ENCODE results near the gene HNRNPK. TPM values are rescaled to one million over a fixed set of nuclear protein-coding genes. Genes with fewer than 3 reads are reported as not detected.

The HNRNPK gene
- total and polyA plus RNA-seq, 2 of the 13 experiments (the other 11 are each of a cell fraction or from before 2014, with no cell fraction given): 321 to 712 TPM

- TF ChIP-seq CEBPZ (IDR thresholded peaks at IDR 0.05; ENCODE audit: low read length): no peak
- no peak for TF ChIP-seq ZFP62 (CRISPR knock-in tag; IDR thresholded peaks at IDR 0.05)
- TF ChIP-seq HOXA5 (CRISPR knock-in tag; IDR thresholded peaks at IDR 0.05): peak; percentile 89
- peak; percentile 89 for TF ChIP-seq HDAC1 (CRISPR knock-in tag; IDR thresholded peaks at IDR 0.05)
- TF ChIP-seq PAWR (CRISPR knock-in tag; IDR thresholded peaks at IDR 0.05; ENCODE audit: borderline replicate concordance): no peak
- TF ChIP-seq ZFP36L1 (CRISPR knock-in tag; IDR thresholded peaks at IDR 0.05): no peak
- TF ChIP-seq ZC3H13 (CRISPR knock-in tag; IDR thresholded peaks at IDR 0.05): peak; percentile 89
- TF ChIP-seq HES4 (CRISPR knock-in tag; IDR thresholded peaks at IDR 0.05; ENCODE audit: borderline replicate concordance): 0 out of 2 replicates have a peak, but pooled peaks have one; percentile 33
- no peak for TF ChIP-seq KLF13 (CRISPR knock-in tag; IDR thresholded peaks at IDR 0.05)
- peak; percentile 18; the same call in 1 of the 2 replicates for TF ChIP-seq JUN (CRISPR knock-in tag; IDR thresholded peaks at IDR 0.05)
- TF ChIP-seq, protein P1, sequence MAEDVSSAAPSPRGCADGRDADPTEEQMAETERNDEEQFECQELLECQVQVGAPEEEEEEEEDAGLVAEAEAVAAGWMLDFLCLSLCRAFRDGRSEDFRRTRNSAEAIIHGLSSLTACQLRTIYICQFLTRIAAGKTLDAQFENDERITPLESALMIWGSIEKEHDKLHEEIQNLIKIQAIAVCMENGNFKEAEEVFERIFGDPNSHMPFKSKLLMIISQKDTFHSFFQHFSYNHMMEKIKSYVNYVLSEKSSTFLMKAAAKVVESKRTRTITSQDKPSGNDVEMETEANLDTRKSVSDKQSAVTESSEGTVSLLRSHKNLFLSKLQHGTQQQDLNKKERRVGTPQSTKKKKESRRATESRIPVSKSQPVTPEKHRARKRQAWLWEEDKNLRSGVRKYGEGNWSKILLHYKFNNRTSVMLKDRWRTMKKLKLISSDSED (CRISPR knock-in tag; IDR thresholded peaks at IDR 0.05): 0 out of 2 replicates have a peak, but pooled peaks have one; percentile 74
- peak; percentile 72 for TF ChIP-seq ZNF292 (CRISPR knock-in tag; IDR thresholded peaks at IDR 0.05; ENCODE audit: borderline replicate concordance, low read depth)
- TF ChIP-seq, protein P2, sequence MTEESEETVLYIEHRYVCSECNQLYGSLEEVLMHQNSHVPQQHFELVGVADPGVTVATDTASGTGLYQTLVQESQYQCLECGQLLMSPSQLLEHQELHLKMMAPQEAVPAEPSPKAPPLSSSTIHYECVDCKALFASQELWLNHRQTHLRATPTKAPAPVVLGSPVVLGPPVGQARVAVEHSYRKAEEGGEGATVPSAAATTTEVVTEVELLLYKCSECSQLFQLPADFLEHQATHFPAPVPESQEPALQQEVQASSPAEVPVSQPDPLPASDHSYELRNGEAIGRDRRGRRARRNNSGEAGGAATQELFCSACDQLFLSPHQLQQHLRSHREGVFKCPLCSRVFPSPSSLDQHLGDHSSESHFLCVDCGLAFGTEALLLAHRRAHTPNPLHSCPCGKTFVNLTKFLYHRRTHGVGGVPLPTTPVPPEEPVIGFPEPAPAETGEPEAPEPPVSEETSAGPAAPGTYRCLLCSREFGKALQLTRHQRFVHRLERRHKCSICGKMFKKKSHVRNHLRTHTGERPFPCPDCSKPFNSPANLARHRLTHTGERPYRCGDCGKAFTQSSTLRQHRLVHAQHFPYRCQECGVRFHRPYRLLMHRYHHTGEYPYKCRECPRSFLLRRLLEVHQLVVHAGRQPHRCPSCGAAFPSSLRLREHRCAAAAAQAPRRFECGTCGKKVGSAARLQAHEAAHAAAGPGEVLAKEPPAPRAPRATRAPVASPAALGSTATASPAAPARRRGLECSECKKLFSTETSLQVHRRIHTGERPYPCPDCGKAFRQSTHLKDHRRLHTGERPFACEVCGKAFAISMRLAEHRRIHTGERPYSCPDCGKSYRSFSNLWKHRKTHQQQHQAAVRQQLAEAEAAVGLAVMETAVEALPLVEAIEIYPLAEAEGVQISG (CRISPR knock-in tag; IDR thresholded peaks at IDR 0.05): peak; percentile 82
- peak; percentile 91; the same call in 1 of the 2 replicates for TF ChIP-seq ZNF580 (CRISPR knock-in tag; IDR thresholded peaks at IDR 0.05; ENCODE audit: borderline replicate concordance, low read depth)
- TF ChIP-seq ETV6 (CRISPR knock-in tag; conservative IDR thresholded peaks at IDR 0.05): peak; percentile 96; the same call in 1 of the 2 replicates
- TF ChIP-seq CBX5 (CRISPR knock-in tag; IDR thresholded peaks at IDR 0.05; ENCODE audit: borderline replicate concordance): no peak
- TF ChIP-seq CENPX (CRISPR knock-in tag; IDR thresholded peaks at IDR 0.05): no peak
- TF ChIP-seq, protein P3, sequence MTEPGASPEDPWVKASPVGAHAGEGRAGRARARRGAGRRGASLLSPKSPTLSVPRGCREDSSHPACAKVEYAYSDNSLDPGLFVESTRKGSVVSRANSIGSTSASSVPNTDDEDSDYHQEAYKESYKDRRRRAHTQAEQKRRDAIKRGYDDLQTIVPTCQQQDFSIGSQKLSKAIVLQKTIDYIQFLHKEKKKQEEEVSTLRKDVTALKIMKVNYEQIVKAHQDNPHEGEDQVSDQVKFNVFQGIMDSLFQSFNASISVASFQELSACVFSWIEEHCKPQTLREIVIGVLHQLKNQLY (CRISPR knock-in tag; IDR thresholded peaks at IDR 0.05): no peak; the same call in 1 of the 2 replicates
- no peak for TF ChIP-seq CAMTA2 (CRISPR knock-in tag; IDR thresholded peaks at IDR 0.05; ENCODE audit: borderline replicate concordance)
These were observed 23.4 kb downstream of the HNRNPK start (continued) for GRCh38 chr9:83956436-83957247.

Data from HepG2 (cell line).